ENCODE measurements around the gene YBX3.
"Not testable (repeated sequence)": the region's sequence is repeated elsewhere in the genome, so short reads cannot be mapped to it uniquely, and the experiment has no call there.

YBX3 gene

GRCh38 chr12:10749700-10750384, 26.7 kb upstream of the YBX3 start:
- TF ChIP-seq, protein P1, sequence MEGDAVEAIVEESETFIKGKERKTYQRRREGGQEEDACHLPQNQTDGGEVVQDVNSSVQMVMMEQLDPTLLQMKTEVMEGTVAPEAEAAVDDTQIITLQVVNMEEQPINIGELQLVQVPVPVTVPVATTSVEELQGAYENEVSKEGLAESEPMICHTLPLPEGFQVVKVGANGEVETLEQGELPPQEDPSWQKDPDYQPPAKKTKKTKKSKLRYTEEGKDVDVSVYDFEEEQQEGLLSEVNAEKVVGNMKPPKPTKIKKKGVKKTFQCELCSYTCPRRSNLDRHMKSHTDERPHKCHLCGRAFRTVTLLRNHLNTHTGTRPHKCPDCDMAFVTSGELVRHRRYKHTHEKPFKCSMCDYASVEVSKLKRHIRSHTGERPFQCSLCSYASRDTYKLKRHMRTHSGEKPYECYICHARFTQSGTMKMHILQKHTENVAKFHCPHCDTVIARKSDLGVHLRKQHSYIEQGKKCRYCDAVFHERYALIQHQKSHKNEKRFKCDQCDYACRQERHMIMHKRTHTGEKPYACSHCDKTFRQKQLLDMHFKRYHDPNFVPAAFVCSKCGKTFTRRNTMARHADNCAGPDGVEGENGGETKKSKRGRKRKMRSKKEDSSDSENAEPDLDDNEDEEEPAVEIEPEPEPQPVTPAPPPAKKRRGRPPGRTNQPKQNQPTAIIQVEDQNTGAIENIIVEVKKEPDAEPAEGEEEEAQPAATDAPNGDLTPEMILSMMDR (IDR thresholded peaks at IDR 0.05; ENCODE audit: insufficient read depth, low read depth, low read length, missing control alignments): peak; percentile 76
- peak overlapping the region; percentile 44 for H3K4me3 ChIP-seq (ENCODE audit: low read depth, low read length)

DNA sequence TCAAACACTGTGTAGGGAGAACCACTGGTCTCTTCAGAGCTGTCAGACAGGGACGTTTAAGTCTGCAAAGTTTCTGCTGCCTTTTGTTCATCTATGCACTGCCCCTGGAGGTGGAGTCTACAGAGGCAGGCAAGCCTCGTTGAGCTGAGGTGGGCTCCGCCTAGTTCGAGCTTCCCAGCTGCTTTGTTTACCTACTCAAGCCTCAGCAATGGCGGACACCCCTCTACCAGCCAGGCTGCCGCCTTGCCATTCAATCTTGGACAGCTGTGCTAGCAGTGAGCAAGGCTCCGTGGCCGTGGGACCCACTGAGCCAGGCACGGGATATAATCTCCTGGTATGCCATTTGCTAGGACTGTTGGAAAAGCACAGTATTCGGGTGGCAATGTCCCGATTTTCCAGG, 24.6 kb upstream of the YBX3 start:
- no peak for DNase-seq (ENCODE audit: low read depth)
- TF ChIP-seq, protein P1 (IDR thresholded peaks at IDR 0.05; ENCODE audit: insufficient read depth, low read depth, low read length, missing control alignments): no peak
- no peak overlapping the region for H3K4me3 ChIP-seq (ENCODE audit: low read depth, low read length)

More at GRCh38 chr12:10749700-10750384, 26.7 kb upstream of the YBX3 start:
- DNase-seq (ENCODE audit: low read depth): peak; percentile 86

DNA sequence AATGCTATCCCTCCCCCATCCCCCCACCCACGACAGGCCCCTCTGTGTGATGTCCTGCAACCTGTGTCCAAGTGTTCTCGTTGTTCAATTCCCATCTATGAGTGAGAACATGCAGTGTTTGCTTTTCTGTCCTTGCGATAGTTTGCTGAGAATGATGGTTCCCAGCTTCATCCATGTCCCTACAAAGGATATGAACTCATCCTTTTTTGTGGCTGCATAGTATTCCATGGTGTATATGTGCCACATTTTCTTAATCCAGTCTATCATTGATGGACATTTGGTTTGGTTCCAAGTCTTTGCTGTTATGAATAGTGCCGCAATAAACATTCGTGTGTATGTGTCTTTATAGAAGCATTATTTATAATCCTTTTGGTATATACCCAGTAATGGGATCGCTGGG, 20.3 kb upstream of the YBX3 start:
- not testable (repeated sequence) for H3K4me3 ChIP-seq (ENCODE audit: low read depth, low read length); DNase-seq (ENCODE audit: low read depth)

- no peak for DNase-seq (ENCODE audit: low read depth)
- H3K4me3 ChIP-seq (ENCODE audit: low read depth, low read length): no peak overlapping the region
- TF ChIP-seq, protein P1 (IDR thresholded peaks at IDR 0.05; ENCODE audit: insufficient read depth, low read depth, low read length, missing control alignments): no peak
Measured at GRCh38 chr12:10741845-10742244, 18.7 kb upstream of the YBX3 start.

DNA sequence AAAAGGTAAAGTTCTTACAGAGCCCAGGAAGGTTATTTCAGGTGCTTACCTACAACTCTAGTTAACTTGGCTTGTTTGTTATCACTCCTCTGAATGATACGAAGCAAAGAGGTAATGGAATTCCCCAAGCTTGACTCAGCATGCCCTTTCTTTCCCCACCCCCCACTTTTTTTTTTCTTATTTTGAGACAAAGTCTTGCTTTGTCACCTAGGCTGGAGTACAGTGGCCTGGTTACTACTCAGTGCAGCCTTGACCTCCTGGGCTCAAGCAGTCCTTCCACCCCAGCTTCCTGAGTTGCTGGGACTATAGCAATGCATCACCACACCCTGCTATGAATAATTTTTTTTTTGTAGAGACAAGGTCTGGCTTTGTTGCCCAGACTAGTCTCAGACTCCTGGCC, 17.1 kb upstream of the YBX3 start:
- DNase-seq (ENCODE audit: low read depth): peak; percentile 48
- TF ChIP-seq, protein P1 (IDR thresholded peaks at IDR 0.05; ENCODE audit: insufficient read depth, low read depth, low read length, missing control alignments): no peak
- no peak overlapping the region for H3K4me3 ChIP-seq (ENCODE audit: low read depth, low read length)

GRCh38 chr12:10739157-10740118, 16.3 kb upstream of the YBX3 start:
- H3K4me3 ChIP-seq (ENCODE audit: low read depth, low read length): no peak overlapping the region
- TF ChIP-seq, protein P1 (IDR thresholded peaks at IDR 0.05; ENCODE audit: insufficient read depth, low read depth, low read length, missing control alignments): no peak
- DNase-seq (ENCODE audit: low read depth): no peak

- no peak overlapping the region for H3K4me3 ChIP-seq (ENCODE audit: low read depth, low read length)
- TF ChIP-seq, protein P1 (IDR thresholded peaks at IDR 0.05; ENCODE audit: insufficient read depth, low read depth, low read length, missing control alignments): no peak
- DNase-seq (ENCODE audit: low read depth): no peak
Measured at GRCh38 chr12:10737249-10737648, 14.1 kb upstream of the YBX3 start.

All from GM12865 (cell line).